Lung (tissue), 12 donors: ENCODE results near the gene BRME1. TPM values are rescaled to one million over a fixed set of nuclear protein-coding genes. Genes with fewer than 3 reads are reported as not detected.

ENCODE experiments used
- ATAC-seq: fragments of 200-7000 bp; cut with Tn5 transposase; one replicate; pipeline ENCODE4 v1.9.1; 2020; ENCODE audit warnings: moderate number of reproducible peaks; ENCODE audit not compliant: insufficient read depth, low FRiP score
- DNase-seq, 3 donors: peaks; one replicate each; pipeline ENCODE4 v3.0.0-alpha.2; 2013 to 2017
- H3K27ac ChIP-seq, 2 donors: one replicate each; pipeline ENCODE4 v1.5.1; 2013; ENCODE audit warnings: mild to moderate bottlenecking in 2 of 2, moderate library complexity in 2 of 2, control low read depth in 1 of 2, inconsistent platforms in 1 of 2, low read depth in 1 of 2, low read length in 1 of 2
- H3K27me3 ChIP-seq, 3 donors: one replicate each; pipeline ENCODE4 v1.5.1; 2013; ENCODE audit warnings: low read length in 2 of 3; ENCODE audit not compliant: control insufficient read depth in 3 of 3, insufficient read depth in 3 of 3
- H3K36me3 ChIP-seq, 4 donors: one replicate each; pipeline ENCODE4 v1.5.1; 2013; ENCODE audit warnings: low read length in 4 of 4, mild to moderate bottlenecking in 1 of 4, moderate library complexity in 1 of 4; ENCODE audit not compliant: control insufficient read depth in 4 of 4, insufficient read depth in 4 of 4
- H3K4me1 ChIP-seq, 5 donors: one replicate each; pipeline ENCODE4 v1.5.1; 2013; ENCODE audit warnings: low read length in 5 of 5, mild to moderate bottlenecking in 2 of 5, moderate library complexity in 1 of 5; ENCODE audit not compliant: control insufficient read depth in 5 of 5, insufficient read depth in 5 of 5
- H3K4me3 ChIP-seq: one replicate; pipeline ENCODE4 v1.5.1; 2013; ENCODE audit warnings: mild to moderate bottlenecking, control low read depth, moderate library complexity
- H3K9ac ChIP-seq, 2 donors: one replicate each; pipeline ENCODE4 v1.5.1; 2013; ENCODE audit warnings: low read length in 2 of 2, control low read depth in 1 of 2; ENCODE audit not compliant: insufficient read depth in 1 of 2
- H3K9me3 ChIP-seq, 4 donors: one replicate each; pipeline ENCODE4 v1.5.1; 2013; ENCODE audit warnings: low read length in 3 of 4, mild to moderate bottlenecking in 1 of 4, moderate library complexity in 1 of 4; ENCODE audit not compliant: control insufficient read depth in 4 of 4, insufficient read depth in 3 of 4
- CTCF ChIP-seq: IDR thresholded peaks from 2 replicates; pipeline ENCODE4 v1.5.1; 2012; ENCODE audit warnings: mild to moderate bottlenecking; ENCODE audit errors: control extremely low read depth, extremely low read depth
- WGBS, 2 donors: extraction: QIAGEN DNeasy Blood & Tissue Kit; methylation state at CpG; one replicate each; pipeline ENCODE4 v1.1.7; 2013; 5-methylcytosine and 5-hydroxymethylcytosine counted together
- polyA plus RNA-seq, 2 donors: library from polyadenylated mRNA; stranded (reverse); fragments of 200-250 nt; gene quantifications; one replicate each; pipeline ENCODE4 v1.2.1, GENCODE V29; 2013
- total RNA-seq, 2 donors: library from RNA; depleted of rRNA in 1 of 2; stranded (reverse); fragments of >200 nt in 1 of 2; gene quantifications; one replicate each; pipeline ENCODE4 v1.2.1, GENCODE V29; 2014 to 2021
- donor health status: control.
- donor health status: control.
- donor health status: Bipolar disorder and iron deficiency.
- donor health status: healthy.
- donor health status: DM: yes; HTN: yes; CAD: no.

BRME1 gene
- total and polyA plus RNA-seq, 4 donors: 1.3 to 3.2 (median 2.9) TPM

- 15 to 16% methylated on average over 24 of the region's 24 CpGs for WGBS, 2 donors
- Histone ChIP-seq H3K4me1 (peaks cover 0 to 65% (median 17%) of the 10 kb centered on the region in 5 donors), H3K4me3 (peak overlapping the region; percentile 35), H3K27ac (peak overlapping the region; percentile 93 to 94), H3K27me3 (no peaks in the 10 kb centered on the region), H3K9ac (peak overlapping the region; percentile 89 to 90), H3K36me3 (peaks cover 0 to 2% (median 0%) of the 10 kb centered on the region in 4 donors), H3K9me3 (no peaks in the 10 kb centered on the region)
- peak; percentile 72 to 79 (median 75) for DNase-seq
- no peak for ATAC-seq
- no peak for TF ChIP-seq CTCF
These were observed 62.6 kb downstream of the BRME1 start for GRCh38 chr19:13843104-13843921.

- DNase-seq (peak; percentile 91 to 92 (median 91)), ATAC-seq (peak; percentile 7)
- WGBS, 2 donors: 1% methylated on average over 42 to 94 of the region's 95 CpGs
These were observed 63.4 kb downstream of the BRME1 start for GRCh38 chr19:13842291-13843103.

GRCh38 chr19:13841962-13842290 lies 64.0 kb downstream of the BRME1 start:
- H3K36me3 ChIP-seq: peaks cover 0 to 2% (median 0%) of the 10 kb centered on the region in 4 donors
- no peaks in the 10 kb centered on the region for H3K27me3 ChIP-seq
- H3K4me3 ChIP-seq: peak overlapping the region; percentile 88
- H3K9ac ChIP-seq: peak overlapping the region; percentile 55 to 61
- no peak for DNase-seq
- no peak for ATAC-seq
- peaks cover 0 to 56% (median 14%) of the 10 kb centered on the region in 5 donors for H3K4me1 ChIP-seq
- H3K27ac ChIP-seq: peak overlapping the region; percentile 98 to 99
- TF ChIP-seq CTCF: no peak
- H3K9me3 ChIP-seq: no peaks in the 10 kb centered on the region
- WGBS, 2 donors: 1 to 2% methylated on average over 11 of the region's 11 CpGs

More at GRCh38 chr19:13842291-13843103, 63.4 kb downstream of the BRME1 start:
- Histone ChIP-seq H3K27me3 (no peaks in the 10 kb centered on the region), H3K4me1 (peaks cover 0 to 58% (median 14%) of the 10 kb centered on the region in 5 donors), H3K4me3 (peak overlapping the region; percentile 88), H3K9me3 (no peaks in the 10 kb centered on the region), H3K36me3 (peaks cover 0 to 2% (median 0%) of the 10 kb centered on the region in 4 donors), H3K9ac (peak overlapping the region; percentile 89 to 90), H3K27ac (peak overlapping the region; percentile 98 to 99)
- TF ChIP-seq CTCF: no peak
